B cell (primary cell): ENCODE data around the gene ARHGEF4. TPM values are rescaled to one million over a fixed set of nuclear protein-coding genes. Genes with fewer than 3 reads are reported as not detected.

Experiments used
- ATAC-seq: fragments of 200-7000 bp; cut with Tn5 transposase; one replicate; pipeline ENCODE4 v1.10.0; 2021; ENCODE audit warnings: low read depth, mild to moderate bottlenecking, moderate number of reproducible peaks, moderate library complexity
- CTCF ChIA-PET: fragments of 350-600 bp; sonication (Branson Sonifier 250); formaldehyde crosslinking; loops from one replicate; lab custom pipeline; 2021; ENCODE audit warnings: antibody characterized with exemption, inconsistent platforms; lab: Charles Lee
- POLR2A ChIA-PET: fragments of 350-600 bp; sonication (Branson Sonifier 250); formaldehyde crosslinking; loops from one replicate; lab custom pipeline; 2021; ENCODE audit warnings: antibody characterized with exemption; lab: Charles Lee
- DNase-seq: peaks from one replicate; pipeline ENCODE4 v3.0.0; 2013
- H2AFZ ChIP-seq: 2 replicates; pipeline ENCODE4 v1.6.1; 2012; ENCODE audit warnings: mild to moderate bottlenecking, low read depth, low read length; ENCODE audit not compliant: insufficient read depth, poor library complexity, severe bottlenecking
- H3K27ac ChIP-seq, 2 donors: 1 replicate in 1 of 2; 2 replicates in 1 of 2; pipeline ENCODE4 v1.5.1; 2012 to 2013; ENCODE audit warnings: low read length in 2 of 2, mild to moderate bottlenecking in 2 of 2, moderate library complexity in 1 of 2
- H3K27me3 ChIP-seq, 4 experiments: fragments of 200-600 bp in 1 of 4; sonication (generic) in 1 of 4; replicated peaks in 1 of 4; 1 replicate in 2 of 4; 2 replicates in 2 of 4; pipeline versions ENCODE4 v1.6.1 to v1.7.0; 2013 to 2016; ENCODE audit warnings: low read length in 3 of 4, mild to moderate bottlenecking in 2 of 4, mixed read lengths in 1 of 4, moderate library complexity in 1 of 4; ENCODE audit not compliant: insufficient read depth in 4 of 4, control insufficient read depth in 3 of 4; ENCODE audit errors: control extremely low read depth in 1 of 4
- H3K36me3 ChIP-seq, 2 experiments: replicated peaks in 1 of 2; 1 replicate in 1 of 2; 2 replicates in 1 of 2; pipeline versions ENCODE4 v1.6.1 to v1.7.1; 2013; ENCODE audit warnings: low read length in 1 of 2; ENCODE audit not compliant: insufficient read depth in 2 of 2, control insufficient read depth in 1 of 2; ENCODE audit errors: control extremely low read depth in 1 of 2, extremely low read depth in 1 of 2
- H3K4me1 ChIP-seq, 2 donors: fragments of 200-600 bp in 1 of 2; sonication (generic) in 1 of 2; 1 replicate in 1 of 2; 2 replicates in 1 of 2; pipeline versions ENCODE4 v1.5.1 to v1.6.1; 2013 to 2017; ENCODE audit warnings: low read length in 2 of 2; ENCODE audit not compliant: control insufficient read depth in 2 of 2, insufficient read depth in 2 of 2
- H3K4me2 ChIP-seq: replicated peaks from 2 replicates; pipeline ENCODE3; 2012; ENCODE audit warnings: mild to moderate bottlenecking, low read depth, low read length; ENCODE audit not compliant: poor library complexity, severe bottlenecking
- H3K4me3 ChIP-seq, 5 experiments: fragments of 200-600 bp in 1 of 5; sonication (generic) in 1 of 5; 1 replicate in 3 of 5; 2 replicates in 2 of 5; pipeline versions ENCODE4 v1.5.1 to v1.7.0; 2011 to 2016; ENCODE audit warnings: low read length in 4 of 5, mild to moderate bottlenecking in 4 of 5, low read depth in 2 of 5, control low read depth in 1 of 5, moderate library complexity in 1 of 5; ENCODE audit not compliant: insufficient read depth in 1 of 5; ENCODE audit errors: control extremely low read depth in 1 of 5, extremely low read depth in 1 of 5
- H3K79me2 ChIP-seq: fragments of 200-600 bp; sonication (generic); one replicate; pipeline ENCODE4 v1.6.0; 2016; ENCODE audit warnings: low read length; ENCODE audit not compliant: control insufficient read depth, insufficient read depth
- H3K9ac ChIP-seq: fragments of 200-600 bp; sonication (generic); 2 replicates; pipeline ENCODE4 v1.6.1; 2017; ENCODE audit warnings: mild to moderate bottlenecking, low read length, moderate library complexity
- H3K9me3 ChIP-seq, 3 donors: one replicate each; pipeline versions ENCODE4 v1.6.1 to v1.7.1; 2013; ENCODE audit warnings: low read length in 2 of 3; ENCODE audit not compliant: control insufficient read depth in 2 of 3, insufficient read depth in 1 of 3; ENCODE audit errors: control extremely low read depth in 1 of 3
- H4K20me1 ChIP-seq: 2 replicates; pipeline ENCODE4 v1.6.0; 2012; ENCODE audit warnings: mild to moderate bottlenecking, low read length; ENCODE audit not compliant: insufficient read depth, control insufficient read depth, poor library complexity, severe bottlenecking
- H3K27ac Mint-ChIP-seq: one replicate; pipeline ENCODE4 v1.8.0; 2021; ENCODE audit warnings: mixed read lengths
- H3K27me3 Mint-ChIP-seq: one replicate; pipeline ENCODE4 v1.8.0; 2021; ENCODE audit warnings: mixed read lengths
- H3K4me1 Mint-ChIP-seq: one replicate; pipeline ENCODE4 v1.8.0; 2021; ENCODE audit warnings: mixed read lengths
- H3K4me3 Mint-ChIP-seq: one replicate; pipeline ENCODE4 v1.8.0; 2021; ENCODE audit warnings: mixed read lengths
- H3K9me3 Mint-ChIP-seq: one replicate; pipeline ENCODE4 v1.8.0; 2022; ENCODE audit warnings: mixed read lengths; ENCODE audit not compliant: insufficient read depth
- EZH2 ChIP-seq: IDR thresholded peaks from 2 replicates; pipeline ENCODE4 v1.6.1; 2012; ENCODE audit warnings: borderline replicate concordance, low read depth, mild to moderate bottlenecking, moderate library complexity, low read length; ENCODE audit not compliant: insufficient read depth, poor library complexity, severe bottlenecking
- WGBS: methylation state at CpG from one replicate; pipeline ENCODE4 v1.1.5; 2013; ENCODE audit warnings: missing lambda C conversion rate; ENCODE audit not compliant: insufficient coverage; 5-methylcytosine and 5-hydroxymethylcytosine counted together
- intact Hi-C: fragments of 100-400 bp; cut with micrococcal nuclease; formaldehyde crosslinking; loops from one replicate; pipeline ENCODE4 v1.10.0; 2022
- polyA plus RNA-seq: library from polyadenylated mRNA; depleted of rRNA; stranded (reverse); fragments of >200 nt; gene quantifications from 2 replicates; pipeline ENCODE4 v1.2.3, GENCODE V29; 2012
- total RNA-seq, 2 donors: library from RNA; stranded (reverse); fragments of 120-200 nt in 1 of 2; gene quantifications; 1 replicate in 1 of 2; 2 replicates in 1 of 2; pipeline versions ENCODE4 v1.2.3 to v1.2.4, GENCODE V29; 2013 to 2022
- TF ChIP-seq, protein P1 (sequence below): fragments of 200-600 bp; IDR thresholded peaks from one replicate; pipeline ENCODE4 v1.8.0; 2022; ENCODE audit warnings: antibody characterized with exemption, mild to moderate bottlenecking

ARHGEF4 gene
- total and polyA plus RNA-seq, 2 donors (not counting 1 experiment from before 2014, with no cell fraction given) = 2.1 TPM; not detected in 1

DNA sequence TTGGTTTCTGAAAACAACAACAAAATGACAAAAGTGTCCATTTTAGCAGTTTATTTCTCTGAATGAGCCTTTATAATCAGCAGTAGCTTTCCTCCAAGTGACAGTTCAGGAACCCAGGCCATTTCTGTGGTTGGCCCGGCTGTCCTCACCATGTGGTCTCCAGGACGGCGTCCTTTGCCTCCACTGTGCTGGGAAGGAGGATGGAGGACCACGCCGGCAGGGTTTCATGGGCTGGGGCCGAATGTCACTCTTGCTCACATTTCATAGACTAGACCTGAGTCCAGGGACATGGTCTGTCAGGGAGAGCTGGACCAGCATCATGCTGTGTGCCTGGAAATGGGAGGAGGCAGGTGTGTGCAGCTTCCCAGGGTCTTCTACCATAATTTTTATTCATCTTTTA is 50.9 kb downstream of the ARHGEF4 start:
- Histone ChIP-seq H3K9ac (no peak overlapping the region), H3K4me2 (no peak overlapping the region), H2AFZ (no peak overlapping the region), H3K4me1 (no peaks in the 10 kb centered on the region), H3K4me3 (no peak overlapping the region), H3K79me2 (no peaks in the 10 kb centered on the region), H3K36me3 (no peaks in the 10 kb centered on the region), H3K27ac (no peak overlapping the region), H3K9me3 (no peaks in the 10 kb centered on the region), H3K27me3 (no peaks in the 10 kb centered on the region), H4K20me1 (no peaks in the 10 kb centered on the region)
- H3K27me3 Mint-ChIP-seq = peaks cover 13% of the 10 kb centered on the region
- TF ChIP-seq, protein P1, sequence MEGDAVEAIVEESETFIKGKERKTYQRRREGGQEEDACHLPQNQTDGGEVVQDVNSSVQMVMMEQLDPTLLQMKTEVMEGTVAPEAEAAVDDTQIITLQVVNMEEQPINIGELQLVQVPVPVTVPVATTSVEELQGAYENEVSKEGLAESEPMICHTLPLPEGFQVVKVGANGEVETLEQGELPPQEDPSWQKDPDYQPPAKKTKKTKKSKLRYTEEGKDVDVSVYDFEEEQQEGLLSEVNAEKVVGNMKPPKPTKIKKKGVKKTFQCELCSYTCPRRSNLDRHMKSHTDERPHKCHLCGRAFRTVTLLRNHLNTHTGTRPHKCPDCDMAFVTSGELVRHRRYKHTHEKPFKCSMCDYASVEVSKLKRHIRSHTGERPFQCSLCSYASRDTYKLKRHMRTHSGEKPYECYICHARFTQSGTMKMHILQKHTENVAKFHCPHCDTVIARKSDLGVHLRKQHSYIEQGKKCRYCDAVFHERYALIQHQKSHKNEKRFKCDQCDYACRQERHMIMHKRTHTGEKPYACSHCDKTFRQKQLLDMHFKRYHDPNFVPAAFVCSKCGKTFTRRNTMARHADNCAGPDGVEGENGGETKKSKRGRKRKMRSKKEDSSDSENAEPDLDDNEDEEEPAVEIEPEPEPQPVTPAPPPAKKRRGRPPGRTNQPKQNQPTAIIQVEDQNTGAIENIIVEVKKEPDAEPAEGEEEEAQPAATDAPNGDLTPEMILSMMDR = no peak
- TF ChIP-seq EZH2 = no peak
- ATAC-seq = no peak
- ChIA-PET CTCF (no interaction called here), POLR2A (no interaction called here)
- H3K4me3 Mint-ChIP-seq = no peak overlapping the region
- H3K9me3 Mint-ChIP-seq = no peaks in the 10 kb centered on the region
- H3K4me1 Mint-ChIP-seq = peaks cover 3% of the 10 kb centered on the region
- intact Hi-C loops = no loop called here
- 100% methylated on average over 1 of the region's 6 CpGs for WGBS
- H3K27ac Mint-ChIP-seq = no peak overlapping the region
- no peak for DNase-seq

GRCh38 chr2:130890941-130891669 is 54.4 kb downstream of the ARHGEF4 start:
- no peak overlapping the region for H3K9ac ChIP-seq
- Mint-ChIP-seq H3K27me3 (peaks cover 19% of the 10 kb centered on the region), H3K4me1 (peaks cover 9% of the 10 kb centered on the region), H3K4me3 (no peak overlapping the region), H3K9me3 (no peaks in the 10 kb centered on the region), H3K27ac (no peak overlapping the region)
- intact Hi-C loops = no loop called here
- ChIA-PET CTCF (interaction anchor here (1.1 to 2.3 kb wide), 3 partner anchors 17 to 94 kb away, joined by 4 to 8 read pairs (median 5); no protein-coding TSS in a partner anchor), POLR2A (no interaction called here)
- no peak overlapping the region for H3K4me2 ChIP-seq
- H3K4me3 ChIP-seq = no peak overlapping the region
- DNase-seq = no peak
- TF ChIP-seq, protein P1 = no peak
- TF ChIP-seq EZH2 = no peak
- H3K79me2 ChIP-seq = no peaks in the 10 kb centered on the region
- H3K9me3 ChIP-seq = peaks cover 0 to 5% (median 3%) of the 10 kb centered on the region in 3 donors
- 92% methylated on average over 3 of the region's 5 CpGs for WGBS
- no peak overlapping the region for H2AFZ ChIP-seq
- H3K27ac ChIP-seq = no peak overlapping the region
- H3K4me1 ChIP-seq = no peaks in the 10 kb centered on the region
- no peak for ATAC-seq
- no peaks in the 10 kb centered on the region for H3K36me3 ChIP-seq
- no peaks in the 10 kb centered on the region for H4K20me1 ChIP-seq
- H3K27me3 ChIP-seq = no peaks in the 10 kb centered on the region
